HEK293 (cell line): ENCODE results near the gene TRIM9.

Experiments used
- CTCF ChIA-PET: fragments of 350-600 bp; formaldehyde crosslinking; extraction: SDS; loops from one replicate; lab custom pipeline; 2021; ENCODE audit warnings: antibody characterized with exemption; lab: Yijun Ruan, JAX
- POLR2A ChIA-PET: fragments of 300-600 bp; formaldehyde crosslinking; extraction: SDS; loops from one replicate; lab custom pipeline; 2020; ENCODE audit warnings: antibody characterized with exemption, inconsistent platforms; lab: Yijun Ruan, JAX
- H3K27ac ChIP-seq: fragments of 200-500 bp; sonication (Bioruptor generic); 2 replicates; pipeline ENCODE4 v1.5.1; 2014; ENCODE audit warnings: low read depth, low read length, control low read depth, inconsistent platforms; ENCODE audit errors: extremely low read depth
- H3K36me3 ChIP-seq, 2 experiments: fragments of 200-500 bp in 1 of 2; sonication (Bioruptor generic) in 1 of 2; 1 replicate in 1 of 2; 2 replicates in 1 of 2; pipeline ENCODE4 v1.5.1; 2014 to 2017; ENCODE audit warnings: inconsistent platforms in 2 of 2, low read length in 2 of 2; ENCODE audit not compliant: control insufficient read depth in 2 of 2, insufficient read depth in 1 of 2
- H3K4me1 ChIP-seq: fragments of 200-500 bp; sonication (Bioruptor generic); 2 replicates; pipeline ENCODE4 v1.5.1; 2014; ENCODE audit warnings: mild to moderate bottlenecking, low read length, inconsistent platforms; ENCODE audit not compliant: control insufficient read depth, insufficient read depth
- H3K4me3 ChIP-seq: 2 replicates; pipeline ENCODE4 v1.5.1; 2011; ENCODE audit warnings: low read depth, mild to moderate bottlenecking, control low read depth, low read length, moderate library complexity
- H3K9me3 ChIP-seq: fragments of 200-500 bp; sonication (Bioruptor generic); 2 replicates; pipeline ENCODE4 v1.5.1; 2014; ENCODE audit warnings: low read depth, low read length, inconsistent platforms; ENCODE audit not compliant: control insufficient read depth, insufficient read depth
- HOXC10 ChIP-seq: sonication (generic); formaldehyde crosslinking; IDR thresholded peaks from 2 replicates; pipeline ENCODE4 v1.8.1; 2023; ENCODE audit warnings: mild to moderate bottlenecking, missing genetic modification reagents
- RBAK ChIP-seq: fragments of 450-650 bp; formaldehyde crosslinking; IDR thresholded peaks from 2 replicates; pipeline ENCODE4 v1.5.1; 2016; ENCODE audit warnings: missing biosample characterization, missing genetic modification characterization
- SP7 ChIP-seq: fragments of 450-650 bp; formaldehyde crosslinking; IDR thresholded peaks from 2 replicates; pipeline ENCODE4 v1.5.1; 2016; ENCODE audit warnings: missing biosample characterization, missing genetic modification characterization
- TRIM28 ChIP-seq: IDR thresholded peaks from 2 replicates; pipeline ENCODE4 v1.6.1; 2011; ENCODE audit warnings: low read length, control low read depth, borderline replicate concordance
- YY1 ChIP-seq: fragments of 450-650 bp; formaldehyde crosslinking; IDR thresholded peaks from 2 replicates; pipeline ENCODE4 v1.5.1; 2018; ENCODE audit warnings: missing biosample characterization, missing genetic modification characterization
- ZEB2 ChIP-seq: fragments of 450-650 bp; formaldehyde crosslinking; IDR thresholded peaks from 2 replicates; pipeline ENCODE4 v1.5.1; 2016; ENCODE audit warnings: missing biosample characterization, missing genetic modification characterization
- ZNF133 ChIP-seq: fragments of 450-650 bp; formaldehyde crosslinking; IDR thresholded peaks from 2 replicates; pipeline ENCODE4 v1.5.1; 2016; ENCODE audit warnings: missing biosample characterization, missing genetic modification characterization
- ZNF140 ChIP-seq: fragments of 450-650 bp; formaldehyde crosslinking; IDR thresholded peaks from 2 replicates; pipeline ENCODE4 v1.5.1; 2016; ENCODE audit warnings: missing biosample characterization, missing genetic modification characterization
- ZNF155 ChIP-seq: fragments of 450-650 bp; formaldehyde crosslinking; IDR thresholded peaks from 2 replicates; pipeline ENCODE4 v1.5.1; 2016; ENCODE audit warnings: missing biosample characterization, missing genetic modification characterization
- ZNF16 ChIP-seq: fragments of 450-650 bp; formaldehyde crosslinking; IDR thresholded peaks from 2 replicates; pipeline ENCODE4 v1.5.1; 2016; ENCODE audit warnings: low read depth, missing biosample characterization, missing genetic modification characterization
- ZNF175 ChIP-seq: fragments of 450-650 bp; formaldehyde crosslinking; IDR thresholded peaks from 2 replicates; pipeline ENCODE4 v1.5.1; 2016; ENCODE audit warnings: missing biosample characterization, missing genetic modification characterization
- ZNF24 ChIP-seq: fragments of 450-650 bp; formaldehyde crosslinking; IDR thresholded peaks from 2 replicates; pipeline ENCODE4 v1.5.1; 2016; ENCODE audit warnings: missing biosample characterization, missing genetic modification characterization
- ZNF350 ChIP-seq: fragments of 450-650 bp; formaldehyde crosslinking; IDR thresholded peaks from 2 replicates; pipeline ENCODE4 v1.5.0; 2017; ENCODE audit warnings: missing biosample characterization, mild to moderate bottlenecking, missing genetic modification characterization
- ZNF48 ChIP-seq: fragments of 450-650 bp; formaldehyde crosslinking; IDR thresholded peaks from 2 replicates; pipeline ENCODE4 v1.5.1; 2016; ENCODE audit warnings: missing biosample characterization, missing genetic modification characterization
- ZNF529 ChIP-seq: fragments of 450-650 bp; formaldehyde crosslinking; IDR thresholded peaks from 2 replicates; pipeline ENCODE4 v1.5.1; 2017; ENCODE audit warnings: missing genetic modification characterization, missing biosample characterization; ENCODE audit not compliant: insufficient replicate concordance
- ZNF664 ChIP-seq: fragments of 450-650 bp; formaldehyde crosslinking; IDR thresholded peaks from 2 replicates; pipeline ENCODE4 v1.5.1; 2016; ENCODE audit warnings: missing biosample characterization, missing genetic modification characterization
- ZNF777 ChIP-seq: fragments of 450-650 bp; formaldehyde crosslinking; IDR thresholded peaks from 2 replicates; pipeline ENCODE4 v1.5.1; 2017; ENCODE audit warnings: missing biosample characterization, missing genetic modification characterization, borderline replicate concordance
- ZNF791 ChIP-seq: fragments of 450-650 bp; formaldehyde crosslinking; IDR thresholded peaks from 2 replicates; pipeline ENCODE4 v1.5.1; 2016; ENCODE audit warnings: missing biosample characterization, missing genetic modification characterization
- ZSCAN16 ChIP-seq: fragments of 450-650 bp; formaldehyde crosslinking; IDR thresholded peaks from 2 replicates; pipeline ENCODE4 v1.5.1; 2016; ENCODE audit warnings: missing biosample characterization, missing genetic modification characterization
- ZSCAN30 ChIP-seq: fragments of 450-650 bp; IDR thresholded peaks from 2 replicates; pipeline ENCODE4 v1.5.1; 2018; ENCODE audit warnings: missing biosample characterization, mild to moderate bottlenecking, missing genetic modification characterization, moderate library complexity
- TF ChIP-seq, protein P1 (sequence below): fragments of 450-650 bp; formaldehyde crosslinking; IDR thresholded peaks from 2 replicates; pipeline ENCODE4 v1.5.1; 2016; ENCODE audit warnings: missing biosample characterization, missing genetic modification characterization
- TF ChIP-seq, protein P2 (sequence below): fragments of 450-650 bp; formaldehyde crosslinking; IDR thresholded peaks from 2 replicates; pipeline ENCODE4 v1.5.1; 2016; ENCODE audit warnings: missing biosample characterization, missing genetic modification characterization
- TF ChIP-seq, protein P3 (sequence below): fragments of 450-650 bp; formaldehyde crosslinking; IDR thresholded peaks from 2 replicates; pipeline ENCODE4 v1.5.0; 2017; ENCODE audit warnings: missing biosample characterization, missing genetic modification characterization, borderline replicate concordance

The TRIM9 gene

DNA sequence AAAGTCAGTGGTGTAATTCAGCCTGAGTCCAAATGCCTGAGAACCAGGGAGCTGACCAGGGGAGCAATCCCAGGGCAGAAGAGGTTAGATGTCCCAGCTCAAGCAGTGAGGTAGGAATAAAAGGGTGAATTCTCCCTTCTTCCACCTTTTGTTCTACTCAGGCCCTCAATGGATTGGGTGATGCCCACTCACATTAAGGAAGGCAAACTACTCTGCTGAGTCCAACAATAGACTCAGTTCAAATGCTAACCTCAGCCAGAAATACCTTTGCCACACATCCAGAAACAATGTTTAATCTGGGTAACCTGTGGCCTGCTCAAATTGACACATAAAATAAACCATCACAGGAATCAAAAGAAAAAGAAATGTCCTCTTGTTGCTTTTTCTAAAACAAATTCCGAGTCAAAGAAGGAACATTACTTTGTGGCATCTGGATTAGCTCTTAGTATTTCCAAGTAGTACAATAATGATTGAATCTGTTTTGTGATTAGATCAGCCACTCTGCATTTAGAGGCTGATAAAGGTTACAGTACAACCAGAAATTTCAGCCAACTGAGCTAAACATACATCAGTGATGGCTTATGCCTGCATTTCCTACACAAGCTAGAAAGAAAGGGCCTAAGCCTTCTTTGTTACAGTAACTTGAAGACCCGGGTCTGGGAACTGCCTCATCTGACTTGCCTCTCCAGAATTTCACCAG, 43.6 kb upstream of the TRIM9 start:
- ChIA-PET POLR2A (no interaction called here), CTCF (interaction anchor here (0.5 to 0.7 kb wide), 2 partner anchors 66 to 94 kb away, joined by 3 read pairs; no protein-coding TSS in a partner anchor)

DNA sequence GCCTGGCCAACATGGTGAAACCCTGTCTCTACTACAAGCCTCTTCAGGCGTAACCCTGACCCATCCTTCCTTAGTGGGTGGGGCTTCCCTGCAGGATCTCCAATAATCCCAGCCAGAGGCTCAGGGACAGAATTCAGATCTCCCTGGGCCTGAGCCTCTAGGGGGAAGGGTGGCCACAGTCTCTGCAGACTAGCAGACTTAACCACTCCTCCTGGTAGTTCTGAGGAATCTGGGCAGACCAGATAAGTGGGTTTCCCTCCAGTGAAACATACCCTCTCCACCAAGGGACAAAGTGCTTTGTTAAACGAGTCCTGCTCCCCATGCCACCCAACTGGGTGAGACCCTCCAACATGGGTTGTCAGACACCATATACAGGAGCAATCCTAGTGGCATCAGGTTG, 36.6 kb upstream of the TRIM9 start:
- H3K27ac ChIP-seq, result no peak overlapping the region
- no peaks in the 10 kb centered on the region for H3K36me3 ChIP-seq
- ChIA-PET CTCF (interaction anchor here (0.7 kb wide), 1 partner anchor 63 kb away, joined by 3 read pairs; no protein-coding TSS in a partner anchor), POLR2A (no interaction called here)
- H3K4me3 ChIP-seq, result no peak overlapping the region
- no peaks in the 10 kb centered on the region for H3K4me1 ChIP-seq
- no peaks in the 10 kb centered on the region for H3K9me3 ChIP-seq
- TF ChIP-seq ZNF155 (tag by site-specific recombination) (no peak), ZNF16 (tag by site-specific recombination) (no peak), YY1 (tag by site-specific recombination) (no peak), ZNF664 (tag by site-specific recombination) (no peak), ZNF175 (tag by site-specific recombination) (no peak)

More for the DNA sequence above, 43.6 kb upstream of the TRIM9 start:
- no peak overlapping the region for H3K4me3 ChIP-seq
- TF ChIP-seq ZNF664 (tag by site-specific recombination) (no peak), ZNF140 (no peak), SP7 (tag by site-specific recombination) (no peak), ZNF529 (tag by site-specific recombination) (no peak), ZSCAN30 (tag by site-specific recombination) (no peak), RBAK (tag by site-specific recombination) (no peak)
- TF ChIP-seq, protein P1, sequence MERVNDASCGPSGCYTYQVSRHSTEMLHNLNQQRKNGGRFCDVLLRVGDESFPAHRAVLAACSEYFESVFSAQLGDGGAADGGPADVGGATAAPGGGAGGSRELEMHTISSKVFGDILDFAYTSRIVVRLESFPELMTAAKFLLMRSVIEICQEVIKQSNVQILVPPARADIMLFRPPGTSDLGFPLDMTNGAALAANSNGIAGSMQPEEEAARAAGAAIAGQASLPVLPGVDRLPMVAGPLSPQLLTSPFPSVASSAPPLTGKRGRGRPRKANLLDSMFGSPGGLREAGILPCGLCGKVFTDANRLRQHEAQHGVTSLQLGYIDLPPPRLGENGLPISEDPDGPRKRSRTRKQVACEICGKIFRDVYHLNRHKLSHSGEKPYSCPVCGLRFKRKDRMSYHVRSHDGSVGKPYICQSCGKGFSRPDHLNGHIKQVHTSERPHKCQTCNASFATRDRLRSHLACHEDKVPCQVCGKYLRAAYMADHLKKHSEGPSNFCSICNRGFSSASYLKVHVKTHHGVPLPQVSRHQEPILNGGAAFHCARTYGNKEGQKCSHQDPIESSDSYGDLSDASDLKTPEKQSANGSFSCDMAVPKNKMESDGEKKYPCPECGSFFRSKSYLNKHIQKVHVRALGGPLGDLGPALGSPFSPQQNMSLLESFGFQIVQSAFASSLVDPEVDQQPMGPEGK, result no peak
- TF ChIP-seq, protein P2, sequence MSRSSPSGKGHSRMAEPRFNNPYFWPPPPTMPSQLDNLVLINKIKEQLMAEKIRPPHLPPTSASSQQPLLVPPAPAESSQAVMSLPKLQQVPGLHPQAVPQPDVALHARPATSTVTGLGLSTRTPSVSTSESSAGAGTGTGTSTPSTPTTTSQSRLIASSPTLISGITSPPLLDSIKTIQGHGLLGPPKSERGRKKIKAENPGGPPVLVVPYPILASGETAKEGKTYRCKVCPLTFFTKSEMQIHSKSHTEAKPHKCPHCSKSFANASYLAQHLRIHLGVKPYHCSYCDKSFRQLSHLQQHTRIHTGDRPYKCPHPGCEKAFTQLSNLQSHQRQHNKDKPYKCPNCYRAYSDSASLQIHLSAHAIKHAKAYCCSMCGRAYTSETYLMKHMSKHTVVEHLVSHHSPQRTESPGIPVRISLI, result no peak
- TF ChIP-seq, all 188 proteins: peak for 0
- H3K27ac ChIP-seq, result no peak overlapping the region
- no peaks in the 10 kb centered on the region for H3K9me3 ChIP-seq
- H3K36me3 ChIP-seq, result no peaks in the 10 kb centered on the region
- peaks cover 2% of the 10 kb centered on the region; the same call in 1 of the 2 replicates for H3K4me1 ChIP-seq

DNA sequence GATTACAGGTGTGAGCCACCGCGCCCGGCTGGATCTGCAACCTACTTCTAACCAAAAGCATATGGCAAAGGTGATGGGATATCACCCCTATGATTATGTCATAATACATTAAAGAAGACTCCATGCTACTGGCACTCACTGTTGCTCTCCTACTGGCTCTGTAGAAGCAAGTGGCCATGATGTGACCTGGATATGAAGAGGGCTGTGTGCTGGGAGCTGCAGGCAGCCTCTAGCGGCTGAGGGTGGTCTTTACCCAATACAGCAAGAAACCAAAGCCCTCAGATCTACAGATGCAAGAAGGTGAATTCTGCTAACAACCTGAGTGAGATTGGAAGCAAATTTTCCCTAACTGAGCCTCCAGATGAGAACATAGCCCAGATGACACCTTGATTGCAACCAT, 34.2 kb upstream of the TRIM9 start:
- H3K27ac ChIP-seq, result no peak overlapping the region
- POLR2A ChIA-PET, result no interaction called here
- H3K9me3 ChIP-seq, result no peaks in the 10 kb centered on the region
- no peak for TF ChIP-seq ZNF664 (tag by site-specific recombination)
- no peak for TF ChIP-seq ZNF133
- TF ChIP-seq ZEB2 (tag by site-specific recombination), result no peak
- TF ChIP-seq TRIM28, result no peak
- no peak for TF ChIP-seq ZSCAN16 (tag by site-specific recombination)
- H3K4me3 ChIP-seq, result no peak overlapping the region
- no peaks in the 10 kb centered on the region; a peak in 1 of 3 replicates for H3K36me3 ChIP-seq
- CTCF ChIA-PET, result no interaction called here
- no peaks in the 10 kb centered on the region for H3K4me1 ChIP-seq

DNA sequence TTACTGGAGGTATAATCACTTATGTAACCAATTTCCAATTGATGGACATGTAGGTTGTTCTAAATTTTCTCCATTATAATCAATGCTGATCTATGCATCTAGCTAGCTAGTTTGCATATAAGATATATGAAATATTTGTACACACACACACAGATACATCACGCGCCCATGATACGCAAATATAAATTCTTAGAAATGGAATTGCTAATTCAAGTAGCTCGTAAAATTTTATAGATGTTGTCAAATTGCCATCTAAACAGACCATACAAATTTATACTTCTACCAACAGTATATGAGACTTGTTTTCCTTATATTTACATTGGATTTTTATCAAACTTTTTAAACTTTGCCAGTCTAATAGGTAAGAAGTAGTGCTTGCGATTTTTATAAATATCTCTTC, 29.1 kb upstream of the TRIM9 start:
- no peaks in the 10 kb centered on the region for H3K9me3 ChIP-seq
- H3K4me3 ChIP-seq, result no peak overlapping the region
- H3K36me3 ChIP-seq, result no peaks in the 10 kb centered on the region; a peak in 1 of 3 replicates
- CTCF ChIA-PET, result no interaction called here
- no peak overlapping the region for H3K27ac ChIP-seq
- H3K4me1 ChIP-seq, result no peaks in the 10 kb centered on the region; the same call in none of the 2 replicates
- POLR2A ChIA-PET, result no interaction called here
- TF ChIP-seq, protein P3, sequence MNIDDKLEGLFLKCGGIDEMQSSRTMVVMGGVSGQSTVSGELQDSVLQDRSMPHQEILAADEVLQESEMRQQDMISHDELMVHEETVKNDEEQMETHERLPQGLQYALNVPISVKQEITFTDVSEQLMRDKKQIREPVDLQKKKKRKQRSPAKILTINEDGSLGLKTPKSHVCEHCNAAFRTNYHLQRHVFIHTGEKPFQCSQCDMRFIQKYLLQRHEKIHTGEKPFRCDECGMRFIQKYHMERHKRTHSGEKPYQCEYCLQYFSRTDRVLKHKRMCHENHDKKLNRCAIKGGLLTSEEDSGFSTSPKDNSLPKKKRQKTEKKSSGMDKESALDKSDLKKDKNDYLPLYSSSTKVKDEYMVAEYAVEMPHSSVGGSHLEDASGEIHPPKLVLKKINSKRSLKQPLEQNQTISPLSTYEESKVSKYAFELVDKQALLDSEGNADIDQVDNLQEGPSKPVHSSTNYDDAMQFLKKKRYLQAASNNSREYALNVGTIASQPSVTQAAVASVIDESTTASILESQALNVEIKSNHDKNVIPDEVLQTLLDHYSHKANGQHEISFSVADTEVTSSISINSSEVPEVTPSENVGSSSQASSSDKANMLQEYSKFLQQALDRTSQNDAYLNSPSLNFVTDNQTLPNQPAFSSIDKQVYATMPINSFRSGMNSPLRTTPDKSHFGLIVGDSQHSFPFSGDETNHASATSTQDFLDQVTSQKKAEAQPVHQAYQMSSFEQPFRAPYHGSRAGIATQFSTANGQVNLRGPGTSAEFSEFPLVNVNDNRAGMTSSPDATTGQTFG, result no peak
- TF ChIP-seq HOXC10 (CRISPR knock-in tag), result no peak
- TF ChIP-seq ZNF777 (tag by site-specific recombination), result no peak
- TF ChIP-seq ZNF155 (tag by site-specific recombination), result no peak
- no peak for TF ChIP-seq ZNF48 (tag by site-specific recombination)
- no peak for TF ChIP-seq ZNF24 (tag by site-specific recombination)
- no peak for TF ChIP-seq ZNF791 (tag by site-specific recombination)
- no peak for TF ChIP-seq ZNF350
